ENCODE measurements around the gene SIRT5.

The SIRT5 gene

DNA sequence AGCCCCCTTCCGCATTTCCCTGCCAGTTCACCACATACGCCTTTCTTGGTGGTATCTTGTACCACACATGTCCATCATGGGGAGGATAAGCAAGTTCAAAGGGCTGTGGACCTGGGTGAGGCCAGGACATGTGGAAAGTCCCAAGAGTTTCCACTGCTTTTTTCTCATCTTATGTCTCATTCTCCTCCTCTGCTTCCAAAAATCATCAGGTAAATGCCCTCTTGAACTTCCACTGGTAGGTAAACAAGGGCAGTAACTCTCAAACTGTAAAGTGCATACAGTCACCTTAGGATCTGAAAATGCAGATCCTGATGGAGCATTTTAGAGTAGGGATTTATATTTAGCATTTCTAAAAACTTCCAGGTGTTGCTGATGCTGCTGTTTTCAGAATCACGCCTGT lies 7.9 kb upstream of the SIRT5 start:
- H3K27ac ChIP-seq: no peak overlapping the region
- no peaks in the 10 kb centered on the region for H3K36me3 ChIP-seq
- peaks cover 8 to 10% of the 10 kb centered on the region in 2 experiments for H3K4me1 ChIP-seq (ENCODE audit: control insufficient read depth in 1 of 2, insufficient read depth in 1 of 2, low read depth in 1 of 2, low read length in 1 of 2)
- H3K4me3 ChIP-seq (ENCODE audit: low read depth in 1 of 2, low read length in 1 of 2): no peak overlapping the region
- H3K27me3 ChIP-seq: no peaks in the 10 kb centered on the region
- TF ChIP-seq, protein P1, sequence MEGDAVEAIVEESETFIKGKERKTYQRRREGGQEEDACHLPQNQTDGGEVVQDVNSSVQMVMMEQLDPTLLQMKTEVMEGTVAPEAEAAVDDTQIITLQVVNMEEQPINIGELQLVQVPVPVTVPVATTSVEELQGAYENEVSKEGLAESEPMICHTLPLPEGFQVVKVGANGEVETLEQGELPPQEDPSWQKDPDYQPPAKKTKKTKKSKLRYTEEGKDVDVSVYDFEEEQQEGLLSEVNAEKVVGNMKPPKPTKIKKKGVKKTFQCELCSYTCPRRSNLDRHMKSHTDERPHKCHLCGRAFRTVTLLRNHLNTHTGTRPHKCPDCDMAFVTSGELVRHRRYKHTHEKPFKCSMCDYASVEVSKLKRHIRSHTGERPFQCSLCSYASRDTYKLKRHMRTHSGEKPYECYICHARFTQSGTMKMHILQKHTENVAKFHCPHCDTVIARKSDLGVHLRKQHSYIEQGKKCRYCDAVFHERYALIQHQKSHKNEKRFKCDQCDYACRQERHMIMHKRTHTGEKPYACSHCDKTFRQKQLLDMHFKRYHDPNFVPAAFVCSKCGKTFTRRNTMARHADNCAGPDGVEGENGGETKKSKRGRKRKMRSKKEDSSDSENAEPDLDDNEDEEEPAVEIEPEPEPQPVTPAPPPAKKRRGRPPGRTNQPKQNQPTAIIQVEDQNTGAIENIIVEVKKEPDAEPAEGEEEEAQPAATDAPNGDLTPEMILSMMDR (IDR thresholded peaks at IDR 0.05): no peak
- H3K9me3 ChIP-seq: no peaks in the 10 kb centered on the region

DNA sequence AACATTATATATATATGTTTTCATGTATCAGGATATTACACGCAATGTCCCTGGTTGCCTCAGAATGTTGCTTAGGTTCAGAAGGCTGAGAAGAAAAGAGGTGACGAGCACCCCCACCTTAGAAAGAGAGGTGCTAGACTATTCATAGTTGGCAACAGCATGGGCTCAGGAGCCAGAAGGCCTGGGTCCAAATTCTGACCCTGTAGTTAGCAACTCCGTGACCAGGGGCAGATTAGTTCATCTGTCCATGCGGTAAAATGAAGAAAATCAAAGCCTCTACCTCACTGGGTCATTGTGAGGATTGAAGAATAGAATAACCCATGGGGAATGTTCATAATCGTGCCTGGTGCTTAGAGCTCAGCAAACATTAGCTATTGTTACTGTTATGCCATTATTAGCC lies 5.4 kb upstream of the SIRT5 start:
- Histone ChIP-seq H3K27me3 (no peaks in the 10 kb centered on the region), H3K4me1 (ENCODE audit: control insufficient read depth in 1 of 2, insufficient read depth in 1 of 2, low read depth in 1 of 2, low read length in 1 of 2) (peaks cover 8% of the 10 kb centered on the region in 2 experiments), H3K27ac (no peak overlapping the region), H3K36me3 (no peaks in the 10 kb centered on the region), H3K4me3 (ENCODE audit: low read depth in 1 of 2, low read length in 1 of 2) (no peak overlapping the region), H3K9me3 (no peaks in the 10 kb centered on the region)
- TF ChIP-seq, protein P1 (IDR thresholded peaks at IDR 0.05): no peak

DNA sequence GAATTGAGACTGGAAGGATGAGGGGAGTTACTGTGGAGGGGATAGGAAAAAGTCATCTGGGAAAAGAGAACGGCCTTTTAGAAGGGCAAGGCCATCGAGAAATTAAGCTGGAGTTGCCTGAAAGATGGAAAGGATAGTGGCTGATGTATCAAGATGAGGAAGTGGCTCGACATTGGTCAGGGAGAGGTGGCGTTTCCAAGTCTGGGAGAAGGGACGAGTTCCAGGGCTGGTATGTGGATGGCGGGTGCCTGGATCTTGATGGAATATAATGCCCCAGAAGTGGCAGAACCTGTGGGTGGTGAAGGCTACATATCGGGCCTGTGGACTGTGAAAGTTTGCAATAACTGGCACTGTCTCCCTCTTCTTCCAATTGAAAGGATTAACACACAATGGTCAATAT lies 2.2 kb upstream of the SIRT5 start:
- H3K9me3 ChIP-seq: no peaks in the 10 kb centered on the region
- no peaks in the 10 kb centered on the region for H3K36me3 ChIP-seq
- no peak overlapping the region for H3K4me3 ChIP-seq (ENCODE audit: low read depth in 1 of 2, low read length in 1 of 2)
- H3K27me3 ChIP-seq: no peaks in the 10 kb centered on the region
- TF ChIP-seq, protein P1 (IDR thresholded peaks at IDR 0.05): no peak
- H3K4me1 ChIP-seq (ENCODE audit: control insufficient read depth in 1 of 2, insufficient read depth in 1 of 2, low read depth in 1 of 2, low read length in 1 of 2): peaks cover 22 to 27% of the 10 kb centered on the region in 2 experiments
- H3K27ac ChIP-seq: no peak overlapping the region

DNA sequence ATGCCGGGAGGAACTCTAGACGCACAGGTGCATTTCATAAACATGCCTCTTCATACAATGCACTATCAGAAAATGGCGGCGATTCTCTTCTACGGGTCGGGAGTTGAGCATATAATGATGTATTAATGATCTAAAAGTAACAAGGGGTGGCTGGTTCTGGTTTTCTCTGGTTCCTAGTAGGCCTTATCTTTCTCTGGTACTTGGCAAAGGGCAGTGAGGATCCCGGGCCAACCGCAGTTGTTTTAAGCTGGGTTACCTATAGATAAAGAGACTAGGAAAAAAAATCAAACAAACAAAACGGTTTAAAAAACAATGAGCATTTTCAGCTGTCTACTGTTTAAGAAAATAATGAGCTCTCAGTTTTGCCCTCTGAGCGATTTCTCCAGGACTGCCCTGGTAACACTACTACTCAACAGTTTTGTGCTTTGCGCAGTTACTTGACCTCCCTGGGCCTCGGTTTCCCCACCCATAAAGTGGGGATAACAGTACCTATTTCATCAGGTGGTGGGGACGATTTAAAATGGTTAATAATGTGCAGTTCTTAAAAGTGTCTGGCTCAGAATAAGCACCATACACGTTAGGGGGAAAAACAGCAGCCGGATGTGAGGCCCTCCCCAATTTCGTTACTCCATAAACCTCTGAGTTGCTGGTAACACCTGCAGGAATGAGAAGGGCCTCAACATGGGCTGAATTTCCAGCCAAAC lies 1.3 kb upstream of the SIRT5 start:
- Histone ChIP-seq H3K4me1 (ENCODE audit: control insufficient read depth in 1 of 2, insufficient read depth in 1 of 2, low read depth in 1 of 2, low read length in 1 of 2) (peaks cover 22 to 27% of the 10 kb centered on the region in 2 experiments), H3K27ac (peak overlapping the region; percentile 93), H3K9me3 (no peaks in the 10 kb centered on the region), H3K36me3 (no peaks in the 10 kb centered on the region), H3K4me3 (ENCODE audit: low read depth in 1 of 2, low read length in 1 of 2) (peak overlapping the region; percentile 95 to 98), H3K27me3 (no peaks in the 10 kb centered on the region)
- TF ChIP-seq, protein P1 (IDR thresholded peaks at IDR 0.05): no peak

DNA sequence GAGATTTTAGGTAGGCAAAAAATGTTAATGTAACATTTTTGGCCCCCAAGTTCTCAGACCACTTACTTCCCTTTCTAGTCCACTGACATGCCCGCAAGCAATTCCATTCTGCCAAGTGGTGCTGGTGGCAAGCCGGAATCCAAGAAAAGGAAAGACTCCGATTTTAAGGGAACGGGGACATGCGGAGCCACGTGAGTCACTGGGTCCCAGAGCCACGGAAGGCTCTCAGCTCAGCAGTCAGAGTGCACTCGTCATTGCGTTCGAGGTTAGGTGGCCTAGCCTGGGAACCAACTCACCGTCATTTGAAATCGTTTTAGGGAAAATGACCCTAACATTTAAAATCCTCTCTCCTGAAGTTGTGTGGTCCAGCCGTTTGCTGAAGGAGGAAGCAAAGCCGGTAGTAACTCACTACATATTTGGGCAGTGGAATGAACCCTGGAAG lies 711 bp upstream of the SIRT5 start:
- H3K27ac ChIP-seq: peak overlapping the region; percentile 93
- peak overlapping the region; percentile 95 to 98 for H3K4me3 ChIP-seq (ENCODE audit: low read depth in 1 of 2, low read length in 1 of 2)
- no peaks in the 10 kb centered on the region for H3K9me3 ChIP-seq
- TF ChIP-seq, protein P1 (IDR thresholded peaks at IDR 0.05): no peak
- no peaks in the 10 kb centered on the region for H3K27me3 ChIP-seq
- no peaks in the 10 kb centered on the region for H3K36me3 ChIP-seq
- peaks cover 22 to 27% of the 10 kb centered on the region in 2 experiments for H3K4me1 ChIP-seq (ENCODE audit: control insufficient read depth in 1 of 2, insufficient read depth in 1 of 2, low read depth in 1 of 2, low read length in 1 of 2)

Measured in neutrophil (primary cell).